Liver (tissue), 3 donors: ENCODE results near the gene ARL6IP4.

Source experiments
- CTCF ChIP-seq: fragments of 150-350 bp; IDR thresholded peaks from 2 replicates; pipeline ENCODE4 v1.5.1; 2017; ENCODE audit warnings: improper control_type of control experiment, low read depth, low read length; ENCODE audit not compliant: missing input control
- EGR1 ChIP-seq, 2 donors: IDR thresholded peaks; 2 replicates each; pipeline ENCODE4 v1.6.1; 2016 to 2018; ENCODE audit warnings: antibody characterized with exemption in 2 of 2, low read depth in 2 of 2
- FOXA1 ChIP-seq: IDR thresholded peaks from 2 replicates; pipeline ENCODE4 v1.6.1; 2016; ENCODE audit warnings: antibody characterized with exemption
- GABPA ChIP-seq, 2 donors: IDR thresholded peaks in 1 of 2; conservative IDR thresholded peaks in 1 of 2; 2 replicates each; pipeline ENCODE4 v1.6.1; 2016; ENCODE audit warnings: antibody characterized with exemption in 2 of 2, mild to moderate bottlenecking in 1 of 2, moderate library complexity in 1 of 2
- HNF4G ChIP-seq: IDR thresholded peaks from 2 replicates; pipeline ENCODE4 v1.6.1; 2016; ENCODE audit warnings: antibody characterized with exemption
- JUND ChIP-seq, 2 donors: IDR thresholded peaks; 2 replicates each; pipeline ENCODE4 v1.6.1; 2016; ENCODE audit warnings: antibody characterized with exemption in 2 of 2
- MAX ChIP-seq: IDR thresholded peaks from 2 replicates; pipeline ENCODE4 v1.6.1; 2016; ENCODE audit warnings: antibody characterized with exemption
- NR2F2 ChIP-seq: IDR thresholded peaks from 2 replicates; pipeline ENCODE4 v1.6.1; 2016; ENCODE audit warnings: antibody characterized with exemption
- RAD21 ChIP-seq, 2 donors: IDR thresholded peaks; 2 replicates each; pipeline ENCODE4 v1.6.1; 2016; ENCODE audit warnings: antibody characterized with exemption in 2 of 2, mild to moderate bottlenecking in 2 of 2
- REST ChIP-seq: IDR thresholded peaks from 2 replicates; pipeline ENCODE4 v1.6.1; 2016; ENCODE audit warnings: antibody characterized with exemption, mild to moderate bottlenecking
- RXRA ChIP-seq, 2 donors: IDR thresholded peaks; 2 replicates each; pipeline ENCODE4 v1.6.1; 2017 to 2018; ENCODE audit warnings: antibody characterized with exemption in 2 of 2, mild to moderate bottlenecking in 1 of 2
- SP1 ChIP-seq: IDR thresholded peaks from 2 replicates; pipeline ENCODE4 v1.6.1; 2018; ENCODE audit warnings: antibody characterized with exemption, mild to moderate bottlenecking
- TAF1 ChIP-seq: conservative IDR thresholded peaks from 2 replicates; pipeline ENCODE4 v1.6.1; 2016; ENCODE audit warnings: antibody characterized with exemption, mild to moderate bottlenecking
- YY1 ChIP-seq: IDR thresholded peaks from 2 replicates; pipeline ENCODE4 v1.6.1; 2016; ENCODE audit warnings: antibody characterized with exemption, mild to moderate bottlenecking
- donor health status: healthy.
- donor health status: healthy.

- TF ChIP-seq SP1 (no peak), EGR1 (IDR thresholded peaks at IDR 0.05; ENCODE audit: low read depth in 2 of 2) (no peak), RAD21 (IDR thresholded peaks at IDR 0.05) (no peak), CTCF (no peak), YY1 (no peak), HNF4G (no peak), REST (no peak), TAF1 (no peak), GABPA (IDR thresholded peaks at IDR 0.05 in 1 of 2, conservative IDR thresholded peaks at IDR 0.05 in 1 of 2) (no peak), JUND (IDR thresholded peaks at IDR 0.05) (no peak), MAX (no peak), NR2F2 (no peak), RXRA (IDR thresholded peaks at IDR 0.05) (no peak), FOXA1 (no peak)
Measured at GRCh38 chr12:122990961-122991622, 10.6 kb downstream of the ARL6IP4 start.
